ENCODE results near the gene ZSCAN1.
"Not testable (repeated sequence)": the region's sequence is repeated elsewhere in the genome, so short reads cannot be mapped to it uniquely, and the experiment has no call there.

ZSCAN1 gene

GRCh38 chr19:58033741-58034476 lies at the start of gene ZSCAN1:
TSS of gene ZSCAN1 (plus strand) at chr19:58034025. CDS start at chr19:58037837, 3,812 bp downstream.
- DNase-seq (ENCODE audit: low spot score): peak; percentile 94

DNA sequence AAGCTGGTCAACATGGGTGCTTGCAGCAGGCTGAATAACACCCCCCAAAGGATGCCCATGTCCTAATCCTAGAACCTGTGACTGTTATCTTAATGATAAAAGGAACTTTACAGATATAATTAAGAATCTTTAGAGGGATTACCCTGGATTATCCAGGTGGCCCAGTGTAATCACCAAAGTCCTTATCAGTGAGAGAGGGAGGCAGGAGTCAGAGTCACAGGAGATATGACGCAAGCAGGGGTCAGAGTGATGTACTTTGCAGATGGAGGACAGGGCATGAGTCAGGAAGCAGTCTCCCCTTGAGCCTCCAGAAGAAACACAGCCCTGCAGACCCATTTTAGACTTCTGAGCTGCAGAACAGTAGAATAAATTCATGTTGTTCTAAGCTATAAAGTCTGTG lies 41.0 kb upstream of the ZSCAN1 start:
- no peak for DNase-seq (ENCODE audit: low spot score)

DNA sequence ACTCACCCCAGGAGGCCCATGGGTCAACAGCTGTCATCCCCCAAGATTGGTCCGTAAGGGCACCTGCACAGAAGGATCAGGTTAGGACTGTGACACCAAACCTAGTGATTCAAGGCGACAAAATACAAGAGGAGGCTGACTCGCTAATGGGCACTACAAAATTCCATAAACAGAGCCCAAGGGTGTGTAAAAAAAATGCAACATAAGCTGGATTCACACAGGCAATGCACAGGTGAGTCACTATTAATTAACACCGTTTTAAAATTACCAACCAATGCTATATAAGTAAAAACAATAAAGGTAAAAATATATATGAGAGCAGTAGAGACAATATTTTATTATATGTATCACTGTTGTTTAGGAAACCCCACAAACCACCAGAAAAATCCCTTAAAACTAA lies 33.1 kb upstream of the ZSCAN1 start:
- DNase-seq (ENCODE audit: low spot score): no peak

GRCh38 chr19:58001895-58002369 lies 31.9 kb upstream of the ZSCAN1 start:
- peak; percentile 12 for DNase-seq (ENCODE audit: low spot score)

- DNase-seq (ENCODE audit: low spot score): peak; percentile 86
Observed at GRCh38 chr19:58002384-58003173, 31.2 kb upstream of the ZSCAN1 start, which contains the start of gene ZNF606. TSS of gene ZNF606 (minus strand) at chr19:58002820. CDS start at chr19:58001319, 1,501 bp downstream.

- peak; percentile 33 for DNase-seq (ENCODE audit: low spot score)
Observed at GRCh38 chr19:58003174-58003828, 30.5 kb upstream of the ZSCAN1 start.

DNA sequence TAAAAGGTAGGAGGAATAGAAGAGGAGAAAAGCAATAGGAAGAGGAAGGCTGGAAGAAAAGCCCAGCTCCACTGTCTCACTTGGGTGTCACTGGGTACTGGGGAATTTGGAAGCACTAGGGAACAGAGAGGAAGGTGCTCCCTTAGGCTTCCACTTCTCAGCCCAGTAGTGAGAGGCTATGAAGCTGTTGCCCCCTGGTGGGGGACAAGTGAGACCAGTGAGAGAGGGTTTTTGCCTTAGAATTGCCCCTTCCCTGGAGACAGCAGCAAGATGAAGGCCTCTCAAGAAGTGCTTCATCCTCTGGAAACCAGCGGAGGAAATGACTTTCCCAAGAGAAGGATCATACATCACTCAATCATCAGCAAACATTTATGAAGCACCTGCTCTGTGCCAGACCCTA lies 26.5 kb upstream of the ZSCAN1 start:
- no peak for DNase-seq (ENCODE audit: low spot score)

- DNase-seq (ENCODE audit: low spot score): not testable (repeated sequence)
Observed at GRCh38 chr19:58008877-58009276, 24.9 kb upstream of the ZSCAN1 start.

- no peak for DNase-seq (ENCODE audit: low spot score)
Observed at GRCh38 chr19:58009301-58009665, 24.5 kb upstream of the ZSCAN1 start.

GRCh38 chr19:58009666-58010301 lies 24.0 kb upstream of the ZSCAN1 start:
- peak; percentile 94 for DNase-seq (ENCODE audit: low spot score)

GRCh38 chr19:58010507-58010906 lies 23.3 kb upstream of the ZSCAN1 start:
- no peak for DNase-seq (ENCODE audit: low spot score)

GRCh38 chr19:58014141-58014540 lies 19.7 kb upstream of the ZSCAN1 start:
- no peak for DNase-seq (ENCODE audit: low spot score)

DNA sequence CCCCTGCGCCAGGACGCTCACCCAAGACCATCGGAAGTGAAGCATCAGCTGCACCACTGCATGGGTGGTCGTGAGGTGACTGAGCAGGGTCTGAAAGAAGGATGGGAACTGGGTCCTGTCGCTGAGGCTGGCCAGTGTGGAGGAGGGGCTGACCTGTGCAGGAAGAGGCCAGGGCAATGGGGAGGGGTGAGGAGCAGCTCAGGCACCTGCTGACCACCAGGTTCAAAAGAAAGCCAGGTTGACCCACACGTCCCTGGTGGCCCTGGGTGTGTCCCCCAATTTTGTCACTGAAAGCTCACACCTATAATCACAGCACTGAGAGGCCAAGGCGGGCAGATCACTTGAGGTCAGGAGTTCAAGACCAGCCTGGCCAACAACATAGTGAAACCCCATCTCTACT lies 13.7 kb upstream of the ZSCAN1 start:
- DNase-seq (ENCODE audit: low spot score): no peak

- DNase-seq (ENCODE audit: low spot score): peak; percentile 89
Observed at GRCh38 chr19:58021541-58022282, 12.1 kb upstream of the ZSCAN1 start.

DNA sequence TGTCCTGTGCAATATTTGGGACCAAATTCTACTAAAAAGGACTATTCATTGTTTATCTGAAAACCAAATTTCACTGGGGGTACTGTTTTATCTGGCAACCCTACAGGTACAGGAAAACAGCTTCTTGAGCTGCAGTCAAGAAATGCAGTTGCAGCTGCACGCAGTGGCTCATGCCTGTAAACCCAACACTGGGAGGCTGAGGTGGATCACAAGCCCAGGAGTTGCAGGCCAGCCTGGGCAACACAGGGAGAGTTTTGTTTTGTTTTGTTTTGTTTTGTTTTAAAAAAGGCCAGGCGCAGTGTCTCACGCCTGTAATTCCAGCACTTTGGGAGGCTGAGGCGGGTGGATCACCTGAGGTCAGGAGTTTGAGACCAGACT lies 11.6 kb upstream of the ZSCAN1 start:
- no peak for DNase-seq (ENCODE audit: low spot score)

GRCh38 chr19:58024661-58025060 lies 9.2 kb upstream of the ZSCAN1 start:
- no peak for DNase-seq (ENCODE audit: low spot score)

DNA sequence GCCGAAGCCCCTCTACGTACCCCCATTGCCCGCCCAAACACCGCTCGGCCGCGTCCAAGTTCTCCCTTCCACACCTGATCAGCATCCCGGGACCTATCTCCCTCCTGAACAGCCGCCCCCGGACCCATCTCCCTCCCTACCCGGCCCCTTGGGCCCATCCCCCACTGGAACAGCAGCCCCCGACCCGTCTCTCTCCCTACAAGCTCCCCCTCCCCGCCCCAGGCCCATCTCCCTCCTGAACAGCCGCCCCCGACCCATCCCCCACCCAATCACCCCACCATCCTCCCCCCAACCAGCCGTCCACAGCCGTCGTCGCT lies 610 bp downstream of the ZSCAN1 start:
- DNase-seq (ENCODE audit: low spot score): no peak

DNA sequence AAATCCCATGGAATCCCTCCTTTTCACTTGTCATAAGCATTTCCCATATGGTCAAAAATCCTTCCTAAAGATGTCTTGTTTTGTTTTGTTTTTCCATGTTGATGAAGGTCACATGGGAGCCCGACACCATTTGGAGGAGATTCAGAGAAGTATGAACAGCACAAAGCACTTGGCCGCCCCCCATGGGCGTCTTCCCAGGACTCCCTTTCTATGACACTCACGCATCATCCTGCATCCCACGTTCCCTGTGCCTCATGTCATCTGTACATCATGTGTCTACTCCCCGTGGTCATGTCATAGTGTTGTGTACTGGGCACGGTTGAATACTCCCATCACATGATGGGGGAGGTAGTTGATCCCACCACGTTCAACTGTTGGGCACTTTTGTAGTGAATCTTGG lies 2.0 kb downstream of the ZSCAN1 start:
- DNase-seq (ENCODE audit: low spot score): no peak

GRCh38 chr19:58037927-58038687 lies 4.3 kb downstream of the ZSCAN1 start:
- DNase-seq (ENCODE audit: low spot score): peak; percentile 31

- no peak for DNase-seq (ENCODE audit: low spot score)
Observed at GRCh38 chr19:58038688-58039204, 4.9 kb downstream of the ZSCAN1 start.

Measured in Ammon's horn (tissue), 1 donor.